GM18858 (cell line): ENCODE results near the gene POLD3.
"Not testable (repeated sequence)": the region's sequence is repeated elsewhere in the genome, so short reads cannot be mapped to it uniquely, and the experiment has no call there.

Source experiments
- ATAC-seq: cut with Tn5 transposase; IDR thresholded peaks from one replicate; pipeline ENCODE4 v1.9.1; 2021; ENCODE audit not compliant: unreplicated experiment

Gene POLD3

DNA sequence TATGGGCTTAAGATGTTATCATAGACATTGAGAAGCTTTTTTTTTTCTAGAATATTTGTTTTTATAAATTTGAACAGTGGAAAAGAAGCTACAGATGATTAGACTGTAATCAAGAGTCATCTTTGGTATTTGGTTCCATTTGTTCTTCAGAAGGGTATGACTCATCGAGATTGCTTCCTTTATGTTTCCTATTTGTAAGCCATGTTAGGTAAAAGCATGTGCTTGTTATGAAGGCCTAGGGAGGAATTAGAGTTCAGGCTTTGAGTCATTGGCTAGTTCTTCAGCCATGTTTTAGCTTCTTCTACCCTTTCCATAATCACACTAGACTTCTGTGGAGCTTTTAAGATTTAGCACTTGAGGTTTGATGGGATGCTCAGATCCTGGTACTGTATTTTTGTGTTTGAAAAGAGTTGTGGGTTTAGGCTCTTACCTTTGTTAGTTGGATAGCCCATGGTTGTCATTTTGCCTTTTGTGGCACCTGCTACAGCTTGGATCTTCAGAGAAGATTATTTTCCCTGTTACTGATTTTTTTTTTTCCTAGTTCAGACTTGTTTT, 44.3 kb downstream of the POLD3 start:
- no peak for ATAC-seq

- no peak for ATAC-seq
These were observed 45.3 kb downstream of the POLD3 start for GRCh38 chr11:74637700-74638099.

DNA sequence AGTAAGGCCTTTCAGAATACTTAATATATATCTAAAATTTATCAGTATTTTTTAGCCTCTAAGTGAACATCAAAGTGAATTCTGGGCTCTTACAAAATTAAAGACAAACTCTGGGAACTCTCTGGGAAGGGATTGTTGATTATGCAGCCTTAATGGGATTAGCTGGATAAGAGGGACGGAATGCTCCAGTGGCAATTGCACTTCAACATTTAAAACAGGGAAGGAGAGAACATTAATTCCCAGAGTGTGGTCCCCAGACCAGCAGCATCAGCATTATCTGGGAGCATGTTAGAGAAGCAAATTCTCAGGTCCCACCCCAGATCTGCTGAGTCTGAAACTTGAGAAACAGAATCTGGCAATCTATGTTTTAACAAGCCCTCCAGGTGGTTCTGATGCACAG, 46.5 kb downstream of the POLD3 start:
- no peak for ATAC-seq

DNA sequence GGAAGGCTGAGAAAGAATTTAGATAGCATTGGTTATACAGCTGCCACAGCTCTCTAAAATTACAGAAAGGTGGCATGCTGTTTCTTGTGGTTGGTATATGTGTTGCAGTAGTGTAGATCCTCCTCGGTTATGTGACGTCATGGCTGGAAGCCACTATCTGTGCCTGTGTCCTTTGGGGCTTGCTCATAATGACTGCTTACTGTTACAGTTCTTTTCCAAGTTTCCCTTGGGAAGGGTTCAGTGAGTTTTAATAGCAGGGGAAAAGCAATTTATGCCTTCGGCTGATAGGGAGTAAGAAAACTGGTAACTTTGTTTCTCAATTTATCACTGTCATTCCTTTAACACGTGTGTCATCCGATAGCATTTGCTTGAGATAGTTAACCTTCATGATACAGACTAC, 47.2 kb downstream of the POLD3 start:
- no peak for ATAC-seq

- no peak for ATAC-seq
These were observed 48.9 kb downstream of the POLD3 start for GRCh38 chr11:74641289-74641688.

DNA sequence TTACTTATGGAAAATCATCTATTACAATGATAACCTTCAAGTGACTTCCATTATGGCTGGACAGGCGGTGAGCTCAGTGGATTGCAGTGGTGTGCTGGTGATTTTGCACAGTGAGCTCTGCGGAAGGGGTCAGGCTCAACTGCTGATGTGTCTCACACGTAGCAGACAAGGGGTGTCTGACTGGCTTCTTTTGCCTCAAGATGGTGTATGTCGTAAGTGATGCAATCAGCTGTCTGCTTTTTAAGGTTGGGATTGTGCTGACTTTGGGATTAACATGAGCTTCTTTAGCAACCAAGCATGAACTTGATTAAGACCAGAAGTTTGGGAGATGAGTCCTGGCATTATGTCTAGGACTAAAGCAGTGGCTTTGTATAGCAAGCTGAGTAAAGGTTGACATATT, 49.5 kb downstream of the POLD3 start:
- no peak for ATAC-seq

- ATAC-seq: no peak
These were observed 50.5 kb downstream of the POLD3 start for GRCh38 chr11:74642912-74643311.

- no peak for ATAC-seq
These were observed 51.7 kb downstream of the POLD3 start for GRCh38 chr11:74644081-74644480.

DNA sequence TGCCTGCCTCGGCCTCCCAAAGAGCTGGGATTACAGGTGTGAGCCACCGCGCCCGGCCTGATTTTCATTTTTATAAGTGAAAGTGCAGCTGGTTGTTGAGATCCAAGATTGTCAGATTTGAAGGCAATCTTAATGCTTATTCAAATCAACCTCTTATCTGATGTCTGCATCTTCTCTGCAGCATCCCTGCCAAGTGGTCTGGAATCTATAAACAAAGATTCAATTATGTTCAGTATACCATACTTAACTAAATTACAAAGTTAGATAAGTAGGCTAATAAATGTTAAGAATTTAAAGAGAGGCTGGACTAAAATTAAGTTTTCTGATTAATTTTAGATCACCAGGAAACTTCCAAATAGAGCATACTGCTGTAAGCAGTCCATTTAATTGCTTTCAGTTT, 53.8 kb downstream of the POLD3 start:
- no peak for ATAC-seq

DNA sequence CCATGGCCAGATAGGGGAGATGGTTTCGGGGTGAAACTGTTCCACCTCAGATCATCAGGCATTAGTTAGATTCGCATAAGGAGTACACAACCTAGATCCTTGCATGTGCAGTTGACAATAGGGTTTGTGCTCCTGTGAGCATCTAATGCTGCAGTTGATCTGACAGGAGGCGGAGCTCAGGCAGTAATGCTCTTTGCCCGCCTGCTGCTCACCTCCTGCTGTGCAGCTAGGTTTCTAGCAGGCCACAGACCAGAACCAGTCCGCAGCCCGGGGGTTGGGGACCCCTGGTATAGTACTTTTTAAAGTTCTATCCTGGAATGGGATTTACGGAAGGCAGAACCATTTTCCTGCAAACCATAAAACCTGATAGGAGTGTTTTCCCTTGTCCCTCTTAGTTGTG, 54.6 kb downstream of the POLD3 start:
- no peak for ATAC-seq

DNA sequence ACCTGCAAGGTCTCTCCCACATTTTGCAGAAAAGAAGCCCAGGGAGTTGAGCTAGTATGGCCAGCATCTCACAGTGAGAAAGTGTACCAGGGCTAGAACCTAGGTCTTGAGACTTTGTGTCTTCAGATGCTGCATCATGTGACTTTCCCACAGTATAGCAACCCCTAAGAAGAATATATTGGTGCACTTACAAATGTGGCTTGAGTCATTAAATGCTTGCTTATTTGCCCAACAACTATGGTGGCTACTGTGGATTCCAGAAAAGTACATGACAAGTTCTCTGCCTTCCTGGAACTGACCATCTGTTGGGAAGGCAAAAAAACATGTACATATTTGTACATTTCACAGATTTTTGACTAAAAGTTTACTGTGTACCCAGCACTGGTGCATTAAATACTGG, 55.0 kb downstream of the POLD3 start:
- ATAC-seq: no peak

- no peak for ATAC-seq
These were observed 55.4 kb downstream of the POLD3 start for GRCh38 chr11:74647831-74648230.

GRCh38 chr11:74648894-74649293, 56.5 kb downstream of the POLD3 start:
- ATAC-seq: no peak

DNA sequence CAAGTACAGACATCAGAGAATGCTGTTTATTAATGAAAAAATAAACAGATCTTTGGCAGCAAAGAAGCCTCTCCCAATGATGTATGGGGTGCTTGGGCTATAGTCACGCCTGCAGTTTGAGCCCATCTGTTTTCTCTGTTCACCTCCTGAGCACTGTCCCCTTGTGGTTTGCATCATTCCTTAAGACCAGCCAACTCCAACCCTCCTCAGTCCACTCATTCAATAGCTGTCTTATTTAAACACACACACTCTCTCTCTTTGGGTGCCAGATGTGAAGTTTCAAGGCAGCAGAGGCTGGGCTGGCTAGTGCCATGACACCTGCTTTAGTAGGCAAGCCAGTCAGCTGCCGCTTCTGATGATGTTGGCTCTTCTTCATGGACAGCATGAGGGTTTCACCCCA, 58.1 kb downstream of the POLD3 start:
- no peak for ATAC-seq

- ATAC-seq: no peak
These were observed 62.6 kb downstream of the POLD3 start for GRCh38 chr11:74654976-74655375.

GRCh38 chr11:74659124-74659523, 66.7 kb downstream of the POLD3 start:
- not testable (repeated sequence) for ATAC-seq

DNA sequence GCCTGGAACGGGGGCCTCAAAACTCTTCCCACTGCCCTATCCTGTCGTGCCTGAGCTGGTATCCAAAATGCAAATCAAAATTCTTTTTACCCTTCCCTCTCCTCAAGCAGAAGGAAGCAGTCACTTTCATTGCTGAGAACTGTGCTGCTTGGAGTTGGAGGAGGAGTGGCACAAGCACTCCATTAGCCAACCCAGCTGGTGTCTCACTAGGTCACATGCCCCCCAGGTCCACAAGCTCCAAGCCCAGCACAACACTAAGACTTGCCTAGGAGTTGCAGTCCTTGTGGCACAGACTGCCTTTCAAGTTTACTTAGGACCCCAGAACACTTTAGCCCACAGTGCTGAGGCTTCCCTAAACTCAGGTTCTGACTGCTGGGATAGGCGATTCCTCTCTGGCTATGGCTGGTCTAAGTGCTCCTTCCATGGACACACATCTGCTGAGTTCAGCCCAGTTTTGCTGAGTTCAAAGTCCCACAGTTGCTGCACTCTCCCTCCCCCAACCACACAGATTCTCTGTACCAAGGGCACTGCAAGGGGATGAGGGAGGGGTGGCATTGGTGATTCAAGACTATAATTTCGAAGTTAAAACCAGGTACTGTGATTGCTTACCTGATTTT, 70.2 kb downstream of the POLD3 start:
- no peak for ATAC-seq

GRCh38 chr11:74663315-74663714, 70.9 kb downstream of the POLD3 start:
- no peak for ATAC-seq

- no peak for ATAC-seq
These were observed 77.1 kb downstream of the POLD3 start for GRCh38 chr11:74669211-74670160.

DNA sequence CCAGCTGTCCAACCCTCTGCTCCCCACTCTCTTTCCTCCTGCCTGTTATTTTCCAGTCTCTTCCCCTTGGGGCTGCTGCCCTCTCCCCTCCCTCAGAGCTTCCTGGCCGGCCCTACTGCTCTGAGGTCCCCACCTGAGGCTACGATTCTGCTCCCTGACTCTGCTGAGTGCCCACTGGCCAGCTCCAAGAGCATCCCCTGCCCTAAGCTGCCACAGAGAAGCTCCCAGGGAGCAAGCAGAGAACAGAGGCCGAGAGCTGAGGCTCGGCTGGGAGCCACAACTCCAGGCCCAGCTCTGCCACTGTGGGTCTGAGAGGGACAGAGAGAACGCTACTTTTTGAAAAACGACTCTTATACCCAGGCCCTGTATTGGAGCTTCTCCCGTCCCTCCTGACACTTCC, 77.8 kb downstream of the POLD3 start:
- no peak for ATAC-seq

GRCh38 chr11:74671520-74672196, 79.3 kb downstream of the POLD3 start:
- no peak for ATAC-seq
